T47D (cell line): ENCODE measurements around the gene GLT8D2.
A peak's percentile ranks its signal among the peaks of the same experiment; 100 is the strongest.

Experiments
- DNase-seq, 2 experiments: peaks; one replicate each; pipeline versions ENCODE4 v3.0.0 to v3.0.0-alpha.2; 2011 to 2012; ENCODE audit warnings: low read depth in 1 of 2, low spot score in 1 of 2
- JUND ChIP-seq: IDR thresholded peaks from 2 replicates; pipeline ENCODE4 v1.6.1; 2012; ENCODE audit warnings: low read depth
- in situ Hi-C: cut with HindIII; loops from 2 replicates; pipeline ENCODE4 v1.10.0; 2016; ENCODE audit warnings: low sequenced_read_pairs, low pct_unique_long_range_greater_than_20kb

The GLT8D2 gene

GRCh38 chr12:103975368-103975767 is 74.6 kb downstream of the GLT8D2 start:
- no peak for DNase-seq
- in situ Hi-C loops, result no loop called here
- TF ChIP-seq JUND, result no peak

GRCh38 chr12:103973909-103974308 is 76.1 kb downstream of the GLT8D2 start:
- no peak for TF ChIP-seq JUND
- in situ Hi-C loops, result no loop called here
- no peak for DNase-seq

DNA sequence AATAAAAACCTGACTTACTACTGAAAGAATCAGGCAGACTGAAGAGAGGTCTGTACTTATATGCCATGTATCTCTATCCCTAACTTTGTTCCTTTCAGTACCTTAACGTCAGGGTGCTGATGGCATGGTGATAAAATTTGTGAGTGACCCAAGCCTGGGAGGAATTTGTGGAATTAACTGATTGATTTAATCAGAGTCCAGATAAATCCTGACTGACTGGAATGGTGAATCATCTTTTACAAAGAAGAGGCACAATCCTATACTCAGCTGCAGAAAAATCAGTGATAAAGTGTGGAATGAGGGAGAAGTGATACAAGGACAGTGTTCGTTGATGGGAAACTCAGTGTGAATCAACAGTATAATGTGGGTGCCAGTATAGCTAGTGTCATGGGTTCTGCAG is 80.6 kb downstream of the GLT8D2 start:
- no peak for DNase-seq
- in situ Hi-C loops, result no loop called here
- no peak for TF ChIP-seq JUND

DNA sequence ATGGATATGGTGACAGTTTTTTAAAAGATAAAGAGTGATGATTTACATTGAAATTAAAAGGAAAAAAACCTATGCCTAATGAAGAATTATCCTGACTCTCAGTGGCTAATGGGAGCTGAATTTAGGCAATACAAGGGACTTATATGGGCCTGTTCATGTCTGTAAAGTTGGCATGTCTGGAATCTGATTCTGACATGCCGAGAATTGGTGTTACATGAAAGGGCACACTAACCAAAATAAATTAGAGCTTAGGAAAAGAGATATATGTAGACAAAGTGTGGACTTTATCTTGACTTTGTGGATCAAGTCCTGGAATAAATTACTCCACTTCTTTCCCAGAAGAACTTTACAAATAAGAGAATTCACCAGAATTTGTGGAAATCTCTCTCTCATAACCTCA is 83.3 kb downstream of the GLT8D2 start:
- no peak for DNase-seq
- no peak for TF ChIP-seq JUND
- in situ Hi-C loops, result no loop called here

- in situ Hi-C loops, result no loop called here
- TF ChIP-seq JUND, result no peak
- DNase-seq, result peak; percentile 89 to 99
These were observed 84.1 kb downstream of the GLT8D2 start, which contains the start of gene TDG for GRCh38 chr12:103965590-103966504. TSS of gene TDG (plus strand) at chr12:103965872. CDS start at chr12:103966038, 166 bp downstream.

DNA sequence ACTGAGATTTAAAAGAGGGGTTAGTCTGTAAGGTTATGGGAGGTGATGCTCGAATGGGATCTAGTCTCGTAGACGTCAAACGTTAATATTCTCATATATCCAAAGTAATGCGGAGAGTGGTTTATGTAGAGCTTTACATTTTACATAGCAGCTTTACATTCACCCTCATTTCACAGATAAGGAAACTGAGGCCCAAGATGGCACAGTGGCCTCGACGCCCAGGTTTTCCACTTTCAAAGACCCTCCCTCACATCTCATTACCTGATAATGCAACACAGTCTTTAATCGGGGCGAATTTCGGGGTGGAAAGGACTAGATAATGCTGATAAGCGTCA is 84.8 kb downstream of the GLT8D2 start:
- in situ Hi-C loops, result no loop called here
- no peak for DNase-seq
- no peak for TF ChIP-seq JUND

DNA sequence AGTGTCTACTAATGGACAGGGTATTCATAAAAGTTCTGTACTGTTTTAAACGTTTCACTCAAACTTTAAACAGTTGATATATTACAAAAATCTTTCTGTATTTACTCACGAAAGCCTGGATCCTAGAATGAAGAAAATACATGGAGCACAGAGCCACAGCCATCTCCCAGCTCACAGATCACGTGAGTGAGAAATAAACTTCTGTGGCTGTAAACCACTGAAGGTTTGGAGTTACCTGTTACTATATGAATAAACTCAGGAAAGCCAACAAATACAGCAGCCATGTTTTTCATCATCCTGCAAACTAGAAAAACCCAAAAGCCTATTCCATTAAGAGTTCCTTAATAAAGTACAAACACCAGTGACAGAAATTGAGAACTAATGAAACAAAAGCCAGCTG is 85.2 kb downstream of the GLT8D2 start:
- in situ Hi-C loops, result no loop called here
- no peak for DNase-seq
- no peak for TF ChIP-seq JUND

DNA sequence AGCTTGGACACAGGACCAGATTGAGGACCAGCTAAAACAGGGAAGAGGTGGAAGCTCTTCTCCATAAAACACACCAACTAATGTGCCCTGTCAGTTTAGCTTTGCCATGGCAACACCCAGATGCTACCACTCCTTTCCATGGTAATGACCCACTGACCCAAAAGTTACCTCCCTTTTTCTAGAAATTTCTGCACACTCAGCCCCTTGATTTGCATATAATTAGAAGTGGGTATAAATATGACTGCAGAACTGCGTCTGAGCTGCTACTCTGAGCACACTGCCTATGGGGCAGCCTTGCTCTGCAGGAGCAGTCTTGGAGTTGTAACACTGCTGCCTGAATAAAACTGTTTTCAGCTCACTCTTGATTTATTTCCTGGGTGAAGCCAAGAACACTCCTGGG is 87.5 kb downstream of the GLT8D2 start:
- in situ Hi-C loops, result no loop called here
- no peak for TF ChIP-seq JUND
- DNase-seq, result peak in 1 of 2 experiments; percentile 39

DNA sequence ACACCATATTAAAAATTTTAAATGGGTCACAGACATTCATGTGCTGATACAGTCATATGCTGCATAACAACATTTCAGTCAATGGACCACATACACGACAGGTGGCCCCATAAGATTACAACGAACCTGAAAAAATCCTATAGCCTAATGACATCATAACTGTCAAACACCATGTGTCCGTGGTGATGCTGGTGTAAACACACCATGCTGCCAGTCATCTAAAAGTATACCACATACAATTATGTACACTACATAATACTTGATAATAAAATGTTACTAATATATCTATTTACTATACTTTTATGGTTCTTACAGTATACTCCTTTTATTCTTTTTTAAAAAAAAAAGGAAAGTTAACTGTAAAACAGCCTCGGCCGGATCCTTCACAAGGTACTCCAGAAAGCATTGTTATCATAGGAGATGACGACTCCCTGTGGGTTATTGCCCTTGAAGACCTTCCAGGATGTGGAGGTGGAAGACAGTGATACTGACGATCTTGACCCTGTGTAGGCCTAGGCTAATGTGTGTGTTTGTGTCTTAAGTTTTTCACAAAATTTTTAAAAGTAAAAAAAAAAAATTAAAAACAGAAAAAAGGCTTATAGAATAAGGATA is 89.3 kb downstream of the GLT8D2 start:
- DNase-seq, result no peak
- in situ Hi-C loops, result no loop called here
- no peak for TF ChIP-seq JUND

GRCh38 chr12:103958621-103959020 is 91.4 kb downstream of the GLT8D2 start:
- TF ChIP-seq JUND, result no peak
- DNase-seq, result no peak
- in situ Hi-C loops, result no loop called here

GRCh38 chr12:103957865-103958388 is 92.1 kb downstream of the GLT8D2 start:
- DNase-seq, result no peak
- no peak for TF ChIP-seq JUND
- in situ Hi-C loops, result no loop called here

DNA sequence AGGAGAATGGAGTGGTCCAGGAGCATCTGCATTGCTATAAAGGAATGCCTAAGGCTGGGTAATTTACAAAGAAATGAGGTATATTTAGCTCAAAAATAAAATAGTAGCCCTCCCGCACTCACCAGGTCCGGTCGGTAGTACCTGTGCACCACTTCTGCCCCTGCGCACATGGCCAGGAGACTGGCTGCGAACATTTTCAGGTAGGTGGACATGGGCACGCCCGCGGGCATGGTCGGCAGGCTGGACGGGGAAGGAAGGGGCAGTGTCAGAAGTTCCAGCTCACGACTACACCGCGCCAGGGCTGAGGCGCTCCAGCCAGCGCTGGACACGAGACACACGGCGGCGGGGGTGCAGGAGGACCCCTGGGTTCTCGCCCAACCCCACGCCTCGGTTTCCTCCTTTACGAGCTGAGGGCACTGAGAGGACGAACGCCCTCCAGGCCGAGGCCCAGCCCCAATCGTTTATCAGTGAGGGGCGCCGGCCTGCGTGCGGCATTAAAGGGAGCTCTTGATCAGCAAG is 93.4 kb downstream of the GLT8D2 start:
- no peak for TF ChIP-seq JUND
- peak; percentile 27 to 49 for DNase-seq
- in situ Hi-C loops, result no loop called here

GRCh38 chr12:103955811-103956508 is 94.0 kb downstream of the GLT8D2 start:
- in situ Hi-C loops, result no loop called here
- peak; percentile 9 to 27 for DNase-seq
- no peak for TF ChIP-seq JUND
